Progenitor cell of endocrine pancreas (in vitro differentiated cells): ENCODE measurements around the gene ATP6V0B. TPM values are rescaled to one million over a fixed set of nuclear protein-coding genes. Genes with fewer than 3 reads are reported as not detected.
A peak's percentile ranks its signal among the peaks of the same experiment; 100 is the strongest.

Source experiments
- DNase-seq: peaks from one replicate; pipeline ENCODE4 v3.0.0; 2021; ENCODE audit warnings: low spot score; ENCODE audit not compliant: unreplicated experiment
- H3K27ac Mint-ChIP-seq: 2 replicates; pipeline ENCODE4 v1.8.0; 2021; ENCODE audit warnings: mild to moderate bottlenecking, moderate library complexity, mixed read lengths
- H3K27me3 Mint-ChIP-seq: 2 replicates; pipeline ENCODE4 v1.8.0; 2021; ENCODE audit warnings: mixed read lengths
- H3K36me3 Mint-ChIP-seq: 2 replicates; pipeline ENCODE4 v1.8.0; 2022; ENCODE audit warnings: mixed read lengths; ENCODE audit not compliant: insufficient read depth
- H3K4me1 Mint-ChIP-seq: 2 replicates; pipeline ENCODE4 v1.8.0; 2021; ENCODE audit warnings: low read depth, mixed read lengths
- H3K4me3 Mint-ChIP-seq: 2 replicates; pipeline ENCODE4 v1.8.0; 2021; ENCODE audit warnings: low read depth, mild to moderate bottlenecking, moderate library complexity, mixed read lengths
- H3K9me3 Mint-ChIP-seq: 2 replicates; pipeline ENCODE4 v1.8.0; 2021; ENCODE audit warnings: low read depth, mixed read lengths
- total RNA-seq: library from RNA; stranded (reverse); gene quantifications from 2 replicates; pipeline ENCODE4 v1.2.1, GENCODE V29; 2021
- TF ChIP-seq, protein P1 (sequence below): fragments of 200-600 bp; sonication (generic); IDR thresholded peaks from one replicate; pipeline ENCODE4 v1.5.0; 2021; ENCODE audit warnings: antibody characterized with exemption, mild to moderate bottlenecking; ENCODE audit not compliant: unreplicated experiment

The ATP6V0B gene
- total RNA-seq, 1 donor from 2014 or later, result 104 TPM

DNA sequence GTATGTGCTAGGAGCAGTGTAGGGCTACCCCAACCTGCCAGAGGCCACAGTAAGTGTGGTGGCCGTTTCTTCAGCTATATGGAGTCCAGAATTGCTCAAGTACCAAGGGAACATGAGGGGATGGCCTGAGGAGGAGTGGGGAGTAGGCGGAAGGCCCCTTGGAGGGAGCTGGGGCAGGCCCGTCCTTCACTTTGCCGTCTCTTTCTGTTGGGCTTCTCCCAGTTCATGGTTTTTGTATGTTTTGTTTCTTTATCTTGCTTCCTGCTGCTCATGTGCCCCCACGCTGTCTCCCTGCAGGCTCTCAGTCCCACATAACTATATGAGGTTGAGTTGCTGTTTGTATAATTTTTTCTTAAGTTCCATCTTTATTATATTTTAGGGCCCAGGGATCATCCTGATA lies 10.9 kb upstream of the ATP6V0B start:
- TF ChIP-seq, protein P1, sequence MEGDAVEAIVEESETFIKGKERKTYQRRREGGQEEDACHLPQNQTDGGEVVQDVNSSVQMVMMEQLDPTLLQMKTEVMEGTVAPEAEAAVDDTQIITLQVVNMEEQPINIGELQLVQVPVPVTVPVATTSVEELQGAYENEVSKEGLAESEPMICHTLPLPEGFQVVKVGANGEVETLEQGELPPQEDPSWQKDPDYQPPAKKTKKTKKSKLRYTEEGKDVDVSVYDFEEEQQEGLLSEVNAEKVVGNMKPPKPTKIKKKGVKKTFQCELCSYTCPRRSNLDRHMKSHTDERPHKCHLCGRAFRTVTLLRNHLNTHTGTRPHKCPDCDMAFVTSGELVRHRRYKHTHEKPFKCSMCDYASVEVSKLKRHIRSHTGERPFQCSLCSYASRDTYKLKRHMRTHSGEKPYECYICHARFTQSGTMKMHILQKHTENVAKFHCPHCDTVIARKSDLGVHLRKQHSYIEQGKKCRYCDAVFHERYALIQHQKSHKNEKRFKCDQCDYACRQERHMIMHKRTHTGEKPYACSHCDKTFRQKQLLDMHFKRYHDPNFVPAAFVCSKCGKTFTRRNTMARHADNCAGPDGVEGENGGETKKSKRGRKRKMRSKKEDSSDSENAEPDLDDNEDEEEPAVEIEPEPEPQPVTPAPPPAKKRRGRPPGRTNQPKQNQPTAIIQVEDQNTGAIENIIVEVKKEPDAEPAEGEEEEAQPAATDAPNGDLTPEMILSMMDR, result no peak
- Mint-ChIP-seq H3K36me3 (peaks cover 8% of the 10 kb centered on the region), H3K27me3 (no peaks in the 10 kb centered on the region), H3K27ac (no peak overlapping the region), H3K9me3 (no peaks in the 10 kb centered on the region), H3K4me1 (no peaks in the 10 kb centered on the region), H3K4me3 (no peak overlapping the region)
- DNase-seq, result no peak

DNA sequence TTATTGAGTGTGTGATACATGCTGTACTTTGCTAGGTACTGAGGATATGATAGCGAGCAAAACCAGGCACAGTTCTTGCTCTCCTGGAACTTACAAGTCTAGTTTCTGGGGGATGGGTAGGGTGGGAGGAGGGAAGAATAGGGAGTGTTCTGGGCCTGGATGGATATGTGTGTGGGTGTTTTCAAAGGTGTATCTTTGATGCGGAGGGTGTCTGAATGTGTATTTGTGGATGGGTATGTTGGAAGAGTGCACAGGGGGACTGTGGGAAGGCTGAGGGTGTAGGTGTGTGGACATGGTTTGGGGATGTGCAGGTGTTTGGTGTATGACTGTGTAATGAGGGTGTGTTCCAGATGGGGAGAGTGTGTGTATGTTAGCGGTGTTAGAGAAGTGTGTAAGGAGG lies 9.4 kb upstream of the ATP6V0B start:
- Mint-ChIP-seq H3K27ac (no peak overlapping the region), H3K4me1 (peaks cover 7% of the 10 kb centered on the region), H3K36me3 (peaks cover 7% of the 10 kb centered on the region), H3K9me3 (no peaks in the 10 kb centered on the region), H3K27me3 (no peaks in the 10 kb centered on the region), H3K4me3 (no peak overlapping the region)
- TF ChIP-seq, protein P1, result no peak
- no peak for DNase-seq

DNA sequence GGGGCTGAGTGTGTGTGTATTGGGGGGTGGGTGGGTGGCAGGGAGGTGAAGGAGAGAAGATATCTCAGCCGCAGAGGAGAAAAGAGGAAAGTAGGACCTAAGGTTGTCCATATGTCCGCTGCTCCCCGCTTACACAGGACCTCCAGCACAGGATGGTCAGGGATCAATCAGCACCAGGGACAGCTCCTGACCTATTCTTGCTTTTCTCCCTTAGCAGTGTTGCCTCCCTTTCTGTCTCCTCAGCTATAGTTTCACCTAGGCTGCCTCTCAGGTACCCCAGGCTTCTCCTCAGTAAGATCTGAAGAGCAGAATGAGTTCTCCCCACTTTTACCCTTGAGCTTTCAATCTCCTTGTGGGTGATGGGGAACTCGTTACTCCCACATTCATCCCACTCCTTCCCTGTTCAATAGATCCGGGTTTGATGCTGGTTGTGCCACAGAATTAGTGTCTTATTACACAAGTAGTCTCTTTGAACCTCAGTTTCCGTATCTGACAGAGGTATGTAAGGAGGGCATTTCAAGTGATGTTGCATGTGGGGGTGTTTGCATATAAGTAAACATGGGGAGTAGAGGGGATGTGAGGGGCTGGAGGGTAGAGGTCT lies 6.3 kb upstream of the ATP6V0B start:
- no peaks in the 10 kb centered on the region for H3K9me3 Mint-ChIP-seq
- no peak overlapping the region for H3K27ac Mint-ChIP-seq
- H3K4me3 Mint-ChIP-seq, result no peak overlapping the region
- TF ChIP-seq, protein P1, result no peak
- no peaks in the 10 kb centered on the region for H3K27me3 Mint-ChIP-seq
- peak; percentile 44 for DNase-seq
- peaks cover 3% of the 10 kb centered on the region for H3K36me3 Mint-ChIP-seq
- peaks cover 12% of the 10 kb centered on the region for H3K4me1 Mint-ChIP-seq

GRCh38 chr1:43969416-43969745 lies 5.4 kb upstream of the ATP6V0B start:
- H3K4me3 Mint-ChIP-seq, result peak overlapping the region; percentile 95
- no peaks in the 10 kb centered on the region for H3K9me3 Mint-ChIP-seq
- H3K36me3 Mint-ChIP-seq, result peaks cover 3% of the 10 kb centered on the region
- DNase-seq, result no peak
- TF ChIP-seq, protein P1, result no peak
- H3K27me3 Mint-ChIP-seq, result no peaks in the 10 kb centered on the region
- H3K4me1 Mint-ChIP-seq, result peaks cover 18% of the 10 kb centered on the region
- H3K27ac Mint-ChIP-seq, result peak overlapping the region; percentile 21

DNA sequence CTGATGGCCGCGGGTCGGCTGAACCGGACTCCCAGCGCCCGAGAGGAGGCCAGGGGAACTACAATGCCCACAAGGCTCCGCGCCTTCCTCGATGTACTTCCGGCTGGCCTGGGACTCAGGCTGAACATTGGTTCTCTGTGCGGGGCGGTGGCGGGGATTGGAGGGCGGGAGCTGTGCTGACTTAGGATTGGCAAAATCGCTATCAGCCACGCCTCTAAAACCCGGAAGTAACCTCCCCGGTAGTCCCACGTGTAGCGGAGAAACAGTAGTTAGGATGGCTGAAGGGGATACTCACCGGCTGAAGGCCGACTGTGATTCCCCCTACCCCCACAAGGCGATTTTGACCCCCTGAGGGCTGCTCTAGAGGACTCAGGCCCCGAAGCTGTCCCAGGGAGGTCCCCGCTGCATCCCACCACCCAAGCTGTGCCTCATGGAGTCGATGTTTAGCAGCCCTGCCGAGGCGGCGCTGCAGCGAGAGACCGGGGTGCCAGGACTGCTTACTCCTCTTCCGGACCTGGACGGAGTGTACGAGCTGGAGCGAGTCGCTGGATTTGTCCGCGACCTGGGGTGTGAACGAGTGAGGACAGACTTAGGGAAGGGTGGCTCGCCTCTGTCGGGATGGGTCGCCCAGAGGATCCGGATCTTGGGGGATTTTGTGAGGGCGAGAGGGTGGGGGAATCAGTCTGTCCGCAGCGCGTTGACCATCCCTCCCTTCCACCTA lies 4.9 kb upstream of the ATP6V0B start, which contains the start of gene DPH2:
Gene DPH2, plus strand, starts transcription at position 265 of the 721 bp plus-strand sequence. Its CDS starts 166 bp downstream, at position 431.
- Mint-ChIP-seq H3K36me3 (peaks cover 3% of the 10 kb centered on the region), H3K4me3 (peak within 1 kb of the TSS; percentile 95), H3K4me1 (peaks cover 18% of the 10 kb centered on the region), H3K27ac (peak within 1 kb of the TSS; percentile 79), H3K27me3 (no peaks in the 10 kb centered on the region), H3K9me3 (no peaks in the 10 kb centered on the region)
- DNase-seq, result peak; percentile 91
- TF ChIP-seq, protein P1, result peak; percentile 15
